GM21529 (cell line): ENCODE measurements around the gene RHBDF1.
A peak's percentile ranks its signal among the peaks of the same experiment; 100 is the strongest.
"Not testable (repeated sequence)": the region's sequence is repeated elsewhere in the genome, so short reads cannot be mapped to it uniquely, and the experiment has no call there.

Experiments used
- ATAC-seq: cut with Tn5 transposase; IDR thresholded peaks from one replicate; pipeline ENCODE4 v1.9.1; 2021; ENCODE audit not compliant: unreplicated experiment

Gene RHBDF1

GRCh38 chr16:38941-39892, 33.2 kb downstream of the RHBDF1 start:
- ATAC-seq, result peak; percentile 82

- ATAC-seq, result not testable (repeated sequence)
These were observed 34.2 kb downstream of the RHBDF1 start for GRCh38 chr16:38206-38605.

GRCh38 chr16:37511-37910, 34.9 kb downstream of the RHBDF1 start:
- ATAC-seq, result no peak

GRCh38 chr16:36336-36984, 36.0 kb downstream of the RHBDF1 start:
- no peak for ATAC-seq

- ATAC-seq, result no peak
These were observed 36.6 kb downstream of the RHBDF1 start for GRCh38 chr16:35678-36305.

GRCh38 chr16:35011-35677, 37.3 kb downstream of the RHBDF1 start:
- ATAC-seq, result peak; percentile 43

GRCh38 chr16:34648-34987, 37.8 kb downstream of the RHBDF1 start:
- no peak for ATAC-seq

GRCh38 chr16:33877-34647, 38.4 kb downstream of the RHBDF1 start:
- ATAC-seq, result no peak

GRCh38 chr16:33154-33876, 39.1 kb downstream of the RHBDF1 start:
- ATAC-seq, result not testable (repeated sequence)

- not testable (repeated sequence) for ATAC-seq
These were observed 41.8 kb downstream of the RHBDF1 start for GRCh38 chr16:30627-31026.

GRCh38 chr16:25926-26348, 46.5 kb downstream of the RHBDF1 start:
- peak; percentile 67 for ATAC-seq

GRCh38 chr16:24151-24550, 48.3 kb downstream of the RHBDF1 start:
- not testable (repeated sequence) for ATAC-seq

GRCh38 chr16:20886-21285, 51.5 kb downstream of the RHBDF1 start:
- ATAC-seq, result not testable (repeated sequence)

GRCh38 chr16:17062-17765, 55.2 kb downstream of the RHBDF1 start:
- not testable (repeated sequence) for ATAC-seq

GRCh38 chr16:10772-11171, 61.7 kb downstream of the RHBDF1 start:
- ATAC-seq, result not testable (repeated sequence)

GRCh38 chr16:9903-10665, 62.3 kb downstream of the RHBDF1 start:
- no peak for ATAC-seq
